Endothelial cell of umbilical vein (primary cell): ENCODE results near the gene FNDC3A. TPM values are rescaled to one million over a fixed set of nuclear protein-coding genes. Genes with fewer than 3 reads are reported as not detected.

Source experiments
- BruUV-seq: library from RNA; stranded (reverse); fragments of 400-500 nt; replicated peaks from 2 replicates; lab custom pipeline; 2021; lab: Mats Ljungman, UMichigan
- CTCF ChIA-PET: fragments of 300-600, 350-600 bp; sonication (Branson Sonifier 250); formaldehyde crosslinking; loops from one replicate; lab custom pipeline; 2021; ENCODE audit warnings: antibody characterized with exemption, inconsistent platforms; lab: Charles Lee
- POLR2A ChIA-PET: fragments of 300-600, 350-600 bp; sonication (Branson Sonifier 250); formaldehyde crosslinking; loops from one replicate; lab custom pipeline; 2021; ENCODE audit warnings: antibody characterized with exemption, inconsistent platforms; lab: Charles Lee
- DNase-seq: peaks from one replicate; pipeline ENCODE4 v3.0.0-alpha.2; 2011; ENCODE audit warnings: low read depth, low spot score
- FAIRE-seq: peaks from 2 replicates; lab custom pipeline; 2011; peaks lifted over from hg19 to GRCh38; lab: Jason Lieb, UNC
- H2AFZ ChIP-seq: 2 replicates; pipeline ENCODE4 v1.6.0; 2012; ENCODE audit warnings: low read depth, low read length, control low read depth, inconsistent platforms
- H3K27ac ChIP-seq: 2 replicates; pipeline ENCODE4 v1.5.1; 2011; ENCODE audit warnings: low read depth, mild to moderate bottlenecking, control low read depth, low read length, moderate library complexity; ENCODE audit not compliant: insufficient read depth
- H3K27me3 ChIP-seq, 2 experiments: 2 replicates each; pipeline versions ENCODE4 v1.6.0 to v1.6.1; 2011; ENCODE audit warnings: low read length in 2 of 2, mixed read lengths in 1 of 2; ENCODE audit not compliant: control insufficient read depth in 2 of 2, insufficient read depth in 2 of 2
- H3K36me3 ChIP-seq, 2 experiments: 2 replicates in 1 of 2; 3 replicates in 1 of 2; pipeline ENCODE4 v1.5.1; 2011; ENCODE audit warnings: low read length in 2 of 2, mild to moderate bottlenecking in 1 of 2, moderate library complexity in 1 of 2; ENCODE audit not compliant: control insufficient read depth in 2 of 2, insufficient read depth in 2 of 2; ENCODE audit errors: extremely low read depth in 1 of 2
- H3K4me1 ChIP-seq: 3 replicates; pipeline ENCODE4 v1.5.1; 2011; ENCODE audit warnings: mild to moderate bottlenecking, low read length; ENCODE audit not compliant: control insufficient read depth, insufficient read depth; ENCODE audit errors: extremely low read depth
- H3K4me2 ChIP-seq: 2 replicates; pipeline ENCODE4 v1.6.1; 2011; ENCODE audit warnings: low read length, control low read depth, mixed read lengths; ENCODE audit not compliant: insufficient read depth
- H3K4me3 ChIP-seq, 3 experiments: fragments of 200-600 bp in 1 of 3; sonication (generic), shearing (Covaris generic) in 1 of 3; replicated peaks in 1 of 3; 2 replicates each; pipeline ENCODE4 v1.5.1; 2011 to 2016; ENCODE audit warnings: control low read depth in 3 of 3, low read length in 3 of 3, mild to moderate bottlenecking in 2 of 3, inconsistent platforms in 1 of 3, low read depth in 1 of 3, moderate library complexity in 1 of 3; ENCODE audit not compliant: insufficient read depth in 1 of 3
- H3K79me2 ChIP-seq: 2 replicates; pipeline ENCODE4 v1.6.0; 2012; ENCODE audit warnings: low read length, inconsistent platforms; ENCODE audit not compliant: control insufficient read depth, insufficient read depth
- H3K9ac ChIP-seq: replicated peaks from 2 replicates; pipeline ENCODE3; 2011; ENCODE audit warnings: low read length, control low read depth; ENCODE audit not compliant: insufficient read depth; ENCODE audit errors: extremely low read depth
- H3K9me1 ChIP-seq: replicated peaks from 3 replicates; pipeline ENCODE4 v1.6.0; 2011; ENCODE audit warnings: mild to moderate bottlenecking, low read length; ENCODE audit not compliant: control insufficient read depth, insufficient read depth; ENCODE audit errors: extremely low read depth
- H3K9me3 ChIP-seq: replicated peaks from 2 replicates; pipeline ENCODE4 v1.5.1; 2012; ENCODE audit warnings: low read length, inconsistent platforms; ENCODE audit not compliant: control insufficient read depth, insufficient read depth
- H4K20me1 ChIP-seq: replicated peaks from 2 replicates; pipeline ENCODE3; 2011; ENCODE audit warnings: mild to moderate bottlenecking, low read length; ENCODE audit not compliant: control insufficient read depth, insufficient read depth; ENCODE audit errors: extremely low read depth
- CTCF ChIP-seq, 2 donors: IDR thresholded peaks; 1 replicate in 1 of 2; 2 replicates in 1 of 2; pipeline ENCODE4 v1.5.1; 2011; ENCODE audit warnings: low read length in 2 of 2, mild to moderate bottlenecking in 2 of 2, moderate library complexity in 2 of 2, control low read depth in 1 of 2, inconsistent platforms in 1 of 2, low read depth in 1 of 2; ENCODE audit not compliant: insufficient read depth in 1 of 2; ENCODE audit errors: extremely low read depth in 1 of 2
- EZH2 ChIP-seq: IDR thresholded peaks from 2 replicates; pipeline ENCODE4 v1.6.1; 2012; ENCODE audit warnings: borderline replicate concordance, low read depth, mild to moderate bottlenecking, moderate library complexity, low read length, inconsistent platforms; ENCODE audit not compliant: severe bottlenecking
- FOS ChIP-seq: IDR thresholded peaks from 2 replicates; pipeline ENCODE4 v1.6.1; 2011; ENCODE audit warnings: mild to moderate bottlenecking, low read length, moderate library complexity, borderline replicate concordance; ENCODE audit not compliant: insufficient read depth
- GATA2 ChIP-seq: IDR thresholded peaks from 2 replicates; pipeline ENCODE4 v1.7.0; 2011; ENCODE audit warnings: low read depth, mild to moderate bottlenecking, moderate library complexity, mixed read lengths, low read length; ENCODE audit not compliant: insufficient read length, insufficient read depth
- JUN ChIP-seq: IDR thresholded peaks from 2 replicates; pipeline ENCODE4 v1.6.1; 2011; ENCODE audit warnings: borderline replicate concordance, low read depth; ENCODE audit not compliant: insufficient read length, insufficient read depth
- MAX ChIP-seq: IDR thresholded peaks from 2 replicates; pipeline ENCODE4 v1.6.1; 2011; ENCODE audit not compliant: insufficient read depth, insufficient read length
- MYC ChIP-seq: IDR thresholded peaks from one replicate; pipeline ENCODE4 v1.6.1; 2011; ENCODE audit warnings: mild to moderate bottlenecking, low read depth, low read length
- POLR2A ChIP-seq: IDR thresholded peaks from 2 replicates; pipeline ENCODE4 v1.6.1; 2012; ENCODE audit warnings: low read depth, mild to moderate bottlenecking, control low read depth, low read length
- POLR2AphosphoS5 ChIP-seq: IDR thresholded peaks from 2 replicates; pipeline ENCODE4 v1.6.1; 2012; ENCODE audit warnings: low read depth, mild to moderate bottlenecking, control low read depth, low read length, moderate library complexity; ENCODE audit not compliant: insufficient read depth
- dilution Hi-C: fragments of 300-500 bp; cut with MboI; formaldehyde crosslinking; loops from one replicate; pipeline ENCODE4 v1.15.0; 2019; ENCODE audit warnings: low sequenced_read_pairs; ENCODE audit not compliant: extremely low pct_ligation_motif_present
- intact Hi-C: fragments of 100-400 bp; cut with micrococcal nuclease; formaldehyde crosslinking; loops from one replicate; pipeline ENCODE4 v1.10.0; 2022
- polyA plus RNA-seq, 4 experiments: library from polyadenylated mRNA; depleted of rRNA in 3 of 4; stranded (reverse) in 3 of 4; unstranded in 1 of 4; fragments of >200 nt; gene quantifications; 2 replicates each; pipeline versions ENCODE4 v1.2.1 to v1.2.3, GENCODE V29; 2011 to 2012; ENCODE audit warnings: missing spikeins in 1 of 4
- total RNA-seq: library from RNA; stranded (reverse); gene quantifications from 2 replicates; pipeline ENCODE4 v1.2.3, GENCODE V29; 2021

The FNDC3A gene
- total and polyA plus RNA-seq, 2 donors (not counting 3 experiments of a cell fraction or from before 2014, with no cell fraction given), result 26.3 to 50.8 TPM

GRCh38 chr13:48962281-48962680, 13.4 kb upstream of the FNDC3A start:
- H3K9me3 ChIP-seq, result no peaks in the 10 kb centered on the region
- H2AFZ ChIP-seq, result no peak overlapping the region
- CTCF ChIA-PET, result no interaction called here
- POLR2A ChIA-PET, result no interaction called here
- H3K4me2 ChIP-seq, result no peak overlapping the region
- no TSS peak for BruUV-seq
- no peaks in the 10 kb centered on the region for H3K27me3 ChIP-seq
- no peak for TF ChIP-seq EZH2
- no peak for TF ChIP-seq JUN
- TF ChIP-seq POLR2A, result no peak
- no peak for TF ChIP-seq POLR2AphosphoS5
- TF ChIP-seq CTCF (IDR thresholded peaks at IDR 0.05; ENCODE audit: extremely low read depth in 1 of 2, insufficient read depth in 1 of 2, low read depth in 1 of 2, low read length in 2 of 2), result no peak
- TF ChIP-seq FOS, result no peak
- TF ChIP-seq MAX, result no peak
- no peak for TF ChIP-seq GATA2
- TF ChIP-seq MYC, result no peak
- no peak overlapping the region for H3K27ac ChIP-seq
- no peaks in the 10 kb centered on the region for H3K36me3 ChIP-seq
- no peak overlapping the region for H3K9ac ChIP-seq
- DNase-seq, result no peak
- no peaks in the 10 kb centered on the region for H4K20me1 ChIP-seq
- no peaks in the 10 kb centered on the region for H3K4me1 ChIP-seq
- H3K9me1 ChIP-seq, result no peaks in the 10 kb centered on the region
- H3K4me3 ChIP-seq, result no peak overlapping the region
- H3K79me2 ChIP-seq, result no peaks in the 10 kb centered on the region
- intact Hi-C loops, result no loop called here
- FAIRE-seq, result no peak
- dilution Hi-C loops, result no loop called here
